OCI-LY3 (cell line): ENCODE data around the gene AGBL4.
A peak's percentile ranks its signal among the peaks of the same experiment; 100 is the strongest.

Source experiments
- H2AFZ ChIP-seq: fragments of 200-600, 300-600 bp; shearing (Covaris generic); 2 replicates; pipeline ENCODE4 v1.6.0; 2014; ENCODE audit warnings: antibody characterized with exemption, low read depth, low read length
- H3K27ac ChIP-seq: fragments of 200-600, 300-600 bp; sonication (generic); 2 replicates; pipeline ENCODE4 v1.5.1; 2014; ENCODE audit warnings: mild to moderate bottlenecking, low read length, moderate library complexity, mixed read lengths
- H3K27me3 ChIP-seq: fragments of 200-600, 300-600 bp; sonication (generic); 2 replicates; pipeline ENCODE4 v1.6.1; 2014; ENCODE audit warnings: low read depth, low read length, mixed read lengths
- H3K36me3 ChIP-seq: fragments of 200-600, 300-600 bp; sonication (generic); replicated peaks from 2 replicates; pipeline ENCODE3; 2014; ENCODE audit warnings: low read depth, low read length, mixed read lengths
- H3K4me1 ChIP-seq: fragments of 300-600, 200-600 bp; sonication (generic); 2 replicates; pipeline ENCODE4 v1.6.1; 2014; ENCODE audit warnings: low read length, mixed read lengths
- H3K4me2 ChIP-seq: fragments of 200-600, 300-600 bp; sonication (generic); 2 replicates; pipeline ENCODE4 v1.6.1; 2014; ENCODE audit warnings: low read length, mixed read lengths
- H3K4me3 ChIP-seq: fragments of 300-600, 200-600 bp; sonication (generic); 2 replicates; pipeline ENCODE4 v1.5.1; 2014; ENCODE audit warnings: antibody characterized with exemption, mild to moderate bottlenecking, low read length, moderate library complexity
- H3K79me2 ChIP-seq: fragments of 300-600, 200-600 bp; shearing (Covaris generic); 2 replicates; pipeline ENCODE4 v1.6.1; 2014; ENCODE audit warnings: mild to moderate bottlenecking, low read length, mixed read lengths
- H3K9ac ChIP-seq: fragments of 300-600, 200-600 bp; shearing (Covaris generic); 2 replicates; pipeline ENCODE4 v1.6.0; 2014; ENCODE audit warnings: mild to moderate bottlenecking, low read length, moderate library complexity
- H3K9me3 ChIP-seq: fragments of 200-600, 300-600 bp; shearing (Covaris generic); 2 replicates; pipeline ENCODE4 v1.6.1; 2014; ENCODE audit warnings: low read length, mixed read lengths; ENCODE audit not compliant: insufficient read depth
- H4K20me1 ChIP-seq: fragments of 200-600, 300-600 bp; sonication (generic); 2 replicates; pipeline ENCODE4 v1.6.1; 2016; ENCODE audit warnings: low read length, mixed read lengths; ENCODE audit not compliant: insufficient read depth
- CTCF ChIP-seq: fragments of 200-600, 300-600 bp; sonication (generic); IDR thresholded peaks from 2 replicates; pipeline ENCODE4 v1.5.1; 2014; ENCODE audit warnings: antibody characterized with exemption, low read length, low read depth
- EZH2phosphoT487 ChIP-seq: fragments of 200-600 bp; shearing (Covaris generic); IDR thresholded peaks from 2 replicates; pipeline ENCODE4 v1.6.1; 2018; ENCODE audit warnings: antibody characterized with exemption, mixed run types, low read depth

The AGBL4 gene

GRCh38 chr1:48746906-48747305, 1276.8 kb downstream of the AGBL4 start:
- Histone ChIP-seq H3K27me3 (no peaks in the 10 kb centered on the region), H3K4me3 (no peak overlapping the region), H3K9me3 (no peaks in the 10 kb centered on the region), H3K79me2 (peaks cover 42% of the 10 kb centered on the region), H2AFZ (no peak overlapping the region), H3K9ac (no peak overlapping the region), H3K36me3 (peaks cover 75% of the 10 kb centered on the region), H3K4me1 (peaks cover 44% of the 10 kb centered on the region), H3K4me2 (no peak overlapping the region), H4K20me1 (peaks cover 11% of the 10 kb centered on the region; the same call in 1 of the 2 replicates), H3K27ac (no peak overlapping the region)
- TF ChIP-seq CTCF, result no peak
- TF ChIP-seq EZH2phosphoT487, result no peak

GRCh38 chr1:48744032-48744431, 1279.7 kb downstream of the AGBL4 start:
- no peak overlapping the region for H2AFZ ChIP-seq
- peaks cover 19% of the 10 kb centered on the region for H3K4me1 ChIP-seq
- no peak overlapping the region for H3K9ac ChIP-seq
- peaks cover 74% of the 10 kb centered on the region for H3K36me3 ChIP-seq
- H3K4me2 ChIP-seq, result no peak overlapping the region
- no peak overlapping the region for H3K4me3 ChIP-seq
- peaks cover 27% of the 10 kb centered on the region for H3K79me2 ChIP-seq
- TF ChIP-seq EZH2phosphoT487 (no peak), CTCF (no peak)
- no peaks in the 10 kb centered on the region for H3K27me3 ChIP-seq
- no peaks in the 10 kb centered on the region for H3K9me3 ChIP-seq
- 0 out of 2 replicates have a peak overlapping the region, but pooled peaks have one; percentile 25 for H3K27ac ChIP-seq
- H4K20me1 ChIP-seq, result peaks cover 15% of the 10 kb centered on the region; the same call in 1 of the 2 replicates

GRCh38 chr1:48743480-48743879, 1280.3 kb downstream of the AGBL4 start:
- Histone ChIP-seq H3K9me3 (no peaks in the 10 kb centered on the region), H3K4me3 (no peak overlapping the region), H3K27ac (0 out of 2 replicates have a peak overlapping the region, but pooled peaks have one; percentile 25), H3K4me1 (peaks cover 19% of the 10 kb centered on the region), H4K20me1 (peaks cover 16% of the 10 kb centered on the region), H3K36me3 (peaks cover 69% of the 10 kb centered on the region), H2AFZ (no peak overlapping the region), H3K79me2 (peaks cover 27% of the 10 kb centered on the region), H3K4me2 (no peak overlapping the region), H3K9ac (no peak overlapping the region), H3K27me3 (no peaks in the 10 kb centered on the region)
- TF ChIP-seq CTCF, result peak; percentile 9; the same call in 1 of the 2 replicates
- no peak for TF ChIP-seq EZH2phosphoT487

- no peak overlapping the region for H2AFZ ChIP-seq
Observed at GRCh38 chr1:48741380-48741779, 1282.4 kb downstream of the AGBL4 start.

More at GRCh38 chr1:48741380-48741779, 1282.4 kb downstream of the AGBL4 start:
- peaks cover 67% of the 10 kb centered on the region for H3K36me3 ChIP-seq
- H3K4me3 ChIP-seq, result no peak overlapping the region
- H3K27ac ChIP-seq, result no peak overlapping the region
- no peak overlapping the region for H3K4me2 ChIP-seq
- H3K9me3 ChIP-seq, result no peaks in the 10 kb centered on the region
- peaks cover 24% of the 10 kb centered on the region for H4K20me1 ChIP-seq
- peaks cover 19% of the 10 kb centered on the region for H3K4me1 ChIP-seq
- no peak overlapping the region for H3K9ac ChIP-seq
- TF ChIP-seq CTCF, result no peak
- TF ChIP-seq EZH2phosphoT487, result no peak
- peaks cover 14% of the 10 kb centered on the region for H3K79me2 ChIP-seq
- no peaks in the 10 kb centered on the region for H3K27me3 ChIP-seq
